Neural progenitor cell (in vitro differentiated cells): Measurements from ENCODE around the gene SLC5A2. TPM values are rescaled to one million over a fixed set of nuclear protein-coding genes. Genes with fewer than 3 reads are reported as not detected.

Experiments
- DNase-seq: peaks from one replicate; pipeline ENCODE4 v3.0.0-alpha.2; 2016; ENCODE audit warnings: low spot score
- H2AFZ ChIP-seq: fragments of 200-600 bp; sonication (generic); replicated peaks from 2 replicates; pipeline ENCODE4 v1.6.1; 2016; ENCODE audit warnings: antibody characterized with exemption
- H3F3A ChIP-seq: fragments of 200-600 bp; sonication (generic); 2 replicates; pipeline ENCODE4 v1.6.1; 2016; ENCODE audit warnings: antibody characterized with exemption, low read depth
- H3K27ac ChIP-seq: fragments of 200-600 bp; sonication (generic); 2 replicates; pipeline ENCODE4 v1.5.1; 2016; ENCODE audit warnings: mild to moderate bottlenecking
- H3K27me3 ChIP-seq: fragments of 200-600 bp; sonication (generic); 2 replicates; pipeline ENCODE4 v1.6.1; 2016; ENCODE audit warnings: mild to moderate bottlenecking, moderate library complexity
- H3K36me3 ChIP-seq: fragments of 200-600 bp; sonication (generic); 2 replicates; pipeline ENCODE4 v1.5.1; 2016
- H3K4me1 ChIP-seq: fragments of 200-600 bp; sonication (generic); 2 replicates; pipeline ENCODE4 v1.6.1; 2016; ENCODE audit warnings: mixed run types
- H3K4me2 ChIP-seq: fragments of 200-600 bp; sonication (generic); 2 replicates; pipeline ENCODE4 v1.6.1; 2016
- H3K4me3 ChIP-seq: fragments of 200-600 bp; sonication (generic); 2 replicates; pipeline ENCODE4 v1.5.1; 2016
- H3K79me2 ChIP-seq: fragments of 200-600 bp; sonication (generic); 2 replicates; pipeline ENCODE4 v1.6.1; 2016; ENCODE audit warnings: low read depth
- H3K9ac ChIP-seq: fragments of 200-600 bp; sonication (generic); 2 replicates; pipeline ENCODE4 v1.6.1; 2016
- H3K9me3 ChIP-seq: fragments of 200-600 bp; sonication (generic); 2 replicates; pipeline ENCODE4 v1.5.1; 2016; ENCODE audit warnings: low read depth
- H4K20me1 ChIP-seq: fragments of 200-600 bp; sonication (generic); 2 replicates; pipeline ENCODE4 v1.6.1; 2016; ENCODE audit warnings: low read depth
- H3K27ac Mint-ChIP-seq: 3 replicates; pipeline ENCODE4 v1.8.0; 2021; ENCODE audit warnings: mixed read lengths
- H3K27me3 Mint-ChIP-seq: 2 replicates; pipeline ENCODE4 v1.8.0; 2022; ENCODE audit warnings: low read depth, mild to moderate bottlenecking, inconsistent platforms, moderate library complexity, mixed read lengths; ENCODE audit not compliant: insufficient read depth
- H3K36me3 Mint-ChIP-seq: 3 replicates; pipeline ENCODE4 v1.8.0; 2021; ENCODE audit warnings: mixed read lengths
- H3K4me1 Mint-ChIP-seq: 3 replicates; pipeline ENCODE4 v1.8.0; 2021; ENCODE audit warnings: mixed read lengths
- H3K4me3 Mint-ChIP-seq: 3 replicates; pipeline ENCODE4 v1.8.0; 2021; ENCODE audit warnings: mild to moderate bottlenecking, moderate library complexity, mixed read lengths
- H3K9me3 Mint-ChIP-seq: 3 replicates; pipeline ENCODE4 v1.8.0; 2020; ENCODE audit warnings: mixed read lengths
- CTCF ChIP-seq: fragments of 200-600 bp; sonication (generic); IDR thresholded peaks from 2 replicates; pipeline ENCODE4 v1.5.1; 2017; ENCODE audit warnings: antibody characterized with exemption, mild to moderate bottlenecking
- EZH2 ChIP-seq: fragments of 200-600 bp; sonication (generic); IDR thresholded peaks from 2 replicates; pipeline ENCODE4 v1.6.1; 2017; ENCODE audit warnings: antibody characterized with exemption, mild to moderate bottlenecking, moderate library complexity
- EZH2phosphoT487 ChIP-seq: fragments of 200-600 bp; sonication (generic); IDR thresholded peaks from 2 replicates; pipeline ENCODE4 v1.6.1; 2017; ENCODE audit warnings: antibody characterized with exemption
- total RNA-seq: library from RNA; depleted of rRNA; stranded (reverse); fragments of >200 nt; gene quantifications from 2 replicates; pipeline ENCODE4 v1.2.3, GENCODE V29; 2015; ENCODE audit warnings: low replicate concordance

Gene SLC5A2
- total RNA-seq, 1 donor from 2014 or later = not detected

GRCh38 chr16:31452631-31453106, 30.3 kb upstream of the SLC5A2 start:
- Histone ChIP-seq H3K4me1 (peaks cover 23% of the 10 kb centered on the region), H3K4me3 (no peak overlapping the region)

GRCh38 chr16:31453255-31454204, 29.4 kb upstream of the SLC5A2 start:
- no peak for TF ChIP-seq EZH2phosphoT487
- TF ChIP-seq CTCF = no peak
- no peak for TF ChIP-seq EZH2
- Mint-ChIP-seq H3K27ac (peak overlapping the region; percentile 12), H3K4me1 (peaks cover 45% of the 10 kb centered on the region), H3K9me3 (no peaks in the 10 kb centered on the region), H3K36me3 (no peaks in the 10 kb centered on the region), H3K27me3 (peaks cover 2% of the 10 kb centered on the region), H3K4me3 (peak overlapping the region; percentile 28)
- no peak overlapping the region for H3K4me3 ChIP-seq
- H4K20me1 ChIP-seq = peaks cover 60% of the 10 kb centered on the region
- no peak overlapping the region for H2AFZ ChIP-seq
- H3K79me2 ChIP-seq = peaks cover 34% of the 10 kb centered on the region
- no peaks in the 10 kb centered on the region for H3K9me3 ChIP-seq
- H3F3A ChIP-seq = peaks cover 37% of the 10 kb centered on the region
- DNase-seq = peak; percentile 48
- H3K9ac ChIP-seq = no peak overlapping the region
- no peaks in the 10 kb centered on the region for H3K27me3 ChIP-seq
- no peaks in the 10 kb centered on the region for H3K36me3 ChIP-seq
- H3K4me2 ChIP-seq = peak overlapping the region; percentile 24
- H3K27ac ChIP-seq = no peak overlapping the region
- peaks cover 26% of the 10 kb centered on the region for H3K4me1 ChIP-seq

More at GRCh38 chr16:31452631-31453106, 30.3 kb upstream of the SLC5A2 start:
- H4K20me1 ChIP-seq = peaks cover 51% of the 10 kb centered on the region
- H3K27me3 ChIP-seq = no peaks in the 10 kb centered on the region
- Mint-ChIP-seq H3K36me3 (no peaks in the 10 kb centered on the region), H3K4me3 (no peak overlapping the region), H3K27me3 (peaks cover 2% of the 10 kb centered on the region), H3K4me1 (peaks cover 39% of the 10 kb centered on the region), H3K27ac (peak overlapping the region; percentile 76), H3K9me3 (no peaks in the 10 kb centered on the region)
- H3K4me2 ChIP-seq = no peak overlapping the region
- DNase-seq = no peak
- no peak overlapping the region for H3K27ac ChIP-seq
- no peaks in the 10 kb centered on the region for H3K9me3 ChIP-seq
- peaks cover 28% of the 10 kb centered on the region for H3F3A ChIP-seq
- H2AFZ ChIP-seq = no peak overlapping the region
- no peak for TF ChIP-seq EZH2
- TF ChIP-seq EZH2phosphoT487 = no peak
- TF ChIP-seq CTCF = no peak
- H3K9ac ChIP-seq = no peak overlapping the region
- peaks cover 26% of the 10 kb centered on the region for H3K79me2 ChIP-seq
- H3K36me3 ChIP-seq = no peaks in the 10 kb centered on the region

- Mint-ChIP-seq H3K4me1 (peaks cover 50% of the 10 kb centered on the region), H3K36me3 (no peaks in the 10 kb centered on the region), H3K27ac (no peak overlapping the region), H3K4me3 (peak overlapping the region; percentile 62), H3K27me3 (peaks cover 2% of the 10 kb centered on the region), H3K9me3 (no peaks in the 10 kb centered on the region)
- Histone ChIP-seq H3K4me2 (peak overlapping the region; percentile 11), H4K20me1 (peaks cover 63% of the 10 kb centered on the region), H3K4me1 (peaks cover 26% of the 10 kb centered on the region), H3F3A (peaks cover 49% of the 10 kb centered on the region), H3K4me3 (no peak overlapping the region), H3K27ac (no peak overlapping the region), H3K36me3 (no peaks in the 10 kb centered on the region), H3K9me3 (no peaks in the 10 kb centered on the region), H3K27me3 (no peaks in the 10 kb centered on the region), H2AFZ (no peak overlapping the region), H3K79me2 (peaks cover 34% of the 10 kb centered on the region), H3K9ac (no peak overlapping the region)
- peak; percentile 51 for DNase-seq
- no peak for TF ChIP-seq EZH2phosphoT487
- TF ChIP-seq CTCF = peak; percentile 57
Observed at GRCh38 chr16:31455601-31456314, 27.2 kb upstream of the SLC5A2 start.
